Measurements from ENCODE around the gene PACRG. TPM values are rescaled to one million over a fixed set of nuclear protein-coding genes. Genes with fewer than 3 reads are reported as not detected.

PACRG gene
- total RNA-seq, 1 experiment from 2014 or later: 0.26 TPM

DNA sequence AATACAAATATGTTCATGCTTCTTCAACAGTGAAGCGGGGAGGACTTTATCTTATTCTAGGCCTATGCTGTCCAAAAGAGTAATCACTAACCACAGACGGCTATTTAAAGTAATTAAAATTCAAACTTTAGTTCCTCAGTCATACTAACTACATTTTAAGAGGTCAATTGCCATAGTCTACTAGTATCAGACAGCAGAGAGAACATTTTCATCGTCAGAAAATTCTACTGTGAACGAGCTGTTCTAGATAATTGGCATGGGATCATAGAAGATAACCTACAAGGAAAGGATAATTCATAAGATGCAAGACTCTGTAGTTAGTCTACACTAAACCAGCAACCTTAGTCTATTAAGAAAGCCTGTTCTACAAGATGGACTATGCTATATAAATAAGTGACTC lies 44.6 kb upstream of the PACRG start:
- Histone ChIP-seq H3K9ac (ENCODE audit: extremely low read depth, insufficient read length, low read length) (no peak overlapping the region), H2AFZ (ENCODE audit: low read length) (no peak overlapping the region), H3K23ac (ENCODE audit: insufficient read length, low read depth, low read length) (no peak overlapping the region), H3K4ac (ENCODE audit: low read depth, low read length) (no peak overlapping the region), H2BK5ac (ENCODE audit: insufficient read length, low read length) (no peak overlapping the region), H3K79me1 (ENCODE audit: insufficient read depth, low read depth, low read length, poor library complexity, severe bottlenecking) (no peaks in the 10 kb centered on the region), H3K14ac (ENCODE audit: insufficient read depth, low read length) (no peak overlapping the region), H3K27me3 (ENCODE audit: insufficient read depth, low read length) (no peaks in the 10 kb centered on the region), H4K20me1 (ENCODE audit: control insufficient read depth, insufficient read depth, insufficient read length) (no peaks in the 10 kb centered on the region), H3K18ac (ENCODE audit: insufficient read length, low read depth, low read length) (no peak overlapping the region), H2BK20ac (ENCODE audit: low read depth, low read length, poor library complexity, severe bottlenecking) (no peak overlapping the region), H4K5ac (ENCODE audit: insufficient read length, low read depth, low read length) (no peak overlapping the region), H3K56ac (ENCODE audit: insufficient read length, low read depth, low read length) (no peak overlapping the region), H2BK120ac (ENCODE audit: low read depth, low read length, poor library complexity, severe bottlenecking) (no peak overlapping the region), H3K9me3 (ENCODE audit: control insufficient read depth, low read depth, low read length) (no peaks in the 10 kb centered on the region), H3K23me2 (ENCODE audit: insufficient read length, low read depth, low read length, poor library complexity, severe bottlenecking) (no peaks in the 10 kb centered on the region), H2AK5ac (ENCODE audit: insufficient read length, low read length) (no peak overlapping the region), H4K8ac (replicated peaks; ENCODE audit: insufficient read length, low read depth, low read length) (no peak overlapping the region), H4K91ac (ENCODE audit: insufficient read length, low read depth, low read length) (no peak overlapping the region), H2BK15ac (ENCODE audit: low read depth, low read length) (no peak overlapping the region), H3K27ac (ENCODE audit: insufficient read length, low read depth, low read length) (no peak overlapping the region), H3K4me2 (ENCODE audit: insufficient read depth, insufficient read length, low read length) (no peak overlapping the region), H3K4me1 (ENCODE audit: insufficient read depth, low read length) (no peaks in the 10 kb centered on the region), H3K79me2 (ENCODE audit: insufficient read depth, low read length) (no peaks in the 10 kb centered on the region), H3T11ph (ENCODE audit: low read length) (no peak overlapping the region), H2BK12ac (ENCODE audit: insufficient read length, low read depth, low read length) (no peak overlapping the region)
- Mint-ChIP-seq H3K4me3 (no peak overlapping the region), H3K9me3 (no peaks in the 10 kb centered on the region; a peak in 1 of 5 replicates), H3K27me3 (ENCODE audit: low read depth) (no peaks in the 10 kb centered on the region), H3K36me3 (ENCODE audit: insufficient read depth in 1 of 3, low read depth in 3 of 3) (no peaks in the 10 kb centered on the region), H3K27ac (no peak overlapping the region), H3K4me1 (peaks cover 2% of the 10 kb centered on the region in 2 experiments; a peak in 2 of 4 replicates)
- no peak for TF ChIP-seq CTCF (conservative IDR thresholded peaks at IDR 0.05)
- WGBS (ENCODE audit: extremely low coverage, insufficient read length, low lambda C conversion rate): no CpG with 5 or more reads among the region's 4 CpGs
- DNase-seq: no peak
